Body of pancreas (tissue), 4 donors: Measurements from ENCODE around the gene SENP2. TPM values are rescaled to one million over a fixed set of nuclear protein-coding genes. Genes with fewer than 3 reads are reported as not detected.

ENCODE experiments used
- ATAC-seq: fragments of 150-250 bp; one replicate; pipeline ENCODE4 v1.9.1; 2016
- DNase-seq, 4 donors: peaks; one replicate each; pipeline ENCODE4 v3.0.0-alpha.2; 2019
- H3K27ac ChIP-seq, 4 donors: fragments of 200-600 bp; sonication (generic); 1 replicate in 3 of 4; 2 replicates in 1 of 4; pipeline versions ENCODE4 v1.5.1 to v1.6.1; 2016 to 2019; ENCODE audit warnings: mild to moderate bottlenecking in 1 of 4, mixed read lengths in 1 of 4, moderate library complexity in 1 of 4
- H3K27me3 ChIP-seq, 2 donors: fragments of 200-600 bp; sonication (generic); one replicate each; pipeline ENCODE4 v1.6.0; 2016; ENCODE audit warnings: mild to moderate bottlenecking in 1 of 2
- H3K36me3 ChIP-seq, 2 donors: fragments of 200-600 bp; sonication (generic); replicated peaks in 1 of 2; 2 replicates each; pipeline ENCODE4 v1.5.1; 2016; ENCODE audit warnings: low read depth in 2 of 2; ENCODE audit not compliant: insufficient read depth in 1 of 2
- H3K4me1 ChIP-seq: fragments of 200-600 bp; sonication (generic); one replicate; pipeline ENCODE4 v1.6.0; 2016
- H3K4me3 ChIP-seq, 2 donors: fragments of 200-600 bp; sonication (generic); 1 replicate in 1 of 2; 2 replicates in 1 of 2; pipeline ENCODE4 v1.5.1; 2016 to 2019
- H3K9me3 ChIP-seq, 3 donors: fragments of 200-600 bp; sonication (generic); 1 replicate in 2 of 3; 2 replicates in 1 of 3; pipeline ENCODE4 v1.5.1; 2016
- CTCF ChIP-seq, 7 experiments: fragments of 450-650 bp in 4 of 7; fragments of 200-600 bp in 3 of 7; sonication (generic) in 3 of 7; IDR thresholded peaks; one replicate each; pipeline ENCODE4 v1.5.1; 2016 to 2019; ENCODE audit warnings: antibody characterized with exemption in 7 of 7
- POLR2A ChIP-seq, 3 donors: fragments of 450-650 bp; IDR thresholded peaks; one replicate each; pipeline ENCODE4 v1.6.1; 2016; ENCODE audit warnings: antibody characterized with exemption in 3 of 3, mild to moderate bottlenecking in 2 of 3
- WGBS, 2 donors: methylation state at CpG; one replicate each; pipeline ENCODE4 v1.1.5; 2017; 5-methylcytosine and 5-hydroxymethylcytosine counted together
- intact Hi-C: fragments of 100-400 bp; cut with DNase I; formaldehyde crosslinking; loops from one replicate; pipeline ENCODE4 v1.15.1; 2023
- small RNA-seq: library from RNA; depleted of rRNA; stranded (forward); fragments of <200 nt; gene quantifications from one replicate; pipeline ENCODE3, GENCODE V24; 2016
- total RNA-seq, 2 donors: library from RNA; depleted of rRNA; stranded (reverse); fragments of >200 nt; gene quantifications; one replicate each; pipeline ENCODE4 v1.1.0, GENCODE V29; 2016

SENP2 gene
- total RNA-seq, 2 donors from 2014 or later = 4.6 to 6.7 TPM

GRCh38 chr3:185677146-185677829 is 91.2 kb downstream of the SENP2 start:
- Histone ChIP-seq H3K27ac (no peak overlapping the region), H3K4me3 (no peak overlapping the region), H3K4me1 (no peaks in the 10 kb centered on the region), H3K36me3 (peaks cover 0 to 5% of the 10 kb centered on the region in 2 donors), H3K27me3 (no peaks in the 10 kb centered on the region), H3K9me3 (no peaks in the 10 kb centered on the region)
- WGBS, 2 donors = 88 to 93% methylated on average over 1 of the region's 1 CpG
- no peak for TF ChIP-seq POLR2A (IDR thresholded peaks at IDR 0.05)
- peak; percentile 48 to 72 (median 70) for TF ChIP-seq CTCF (IDR thresholded peaks at IDR 0.05)
- intact Hi-C loops = no loop called here
- ATAC-seq = peak; percentile 65
- peak in 2 of 4 donors; percentile 26 to 49 for DNase-seq

GRCh38 chr3:185678027-185678426 is 91.9 kb downstream of the SENP2 start:
- Histone ChIP-seq H3K4me1 (no peaks in the 10 kb centered on the region), H3K4me3 (no peak overlapping the region), H3K27ac (no peak overlapping the region), H3K36me3 (peaks cover 0 to 3% of the 10 kb centered on the region in 2 donors), H3K27me3 (no peaks in the 10 kb centered on the region), H3K9me3 (no peaks in the 10 kb centered on the region)
- ATAC-seq = no peak
- WGBS, 2 donors = 29 to 84% methylated on average over 1 of the region's 1 CpG
- no peak for TF ChIP-seq CTCF (IDR thresholded peaks at IDR 0.05)
- no peak for TF ChIP-seq POLR2A (IDR thresholded peaks at IDR 0.05)
- intact Hi-C loops = no loop called here
- DNase-seq = no peak

DNA sequence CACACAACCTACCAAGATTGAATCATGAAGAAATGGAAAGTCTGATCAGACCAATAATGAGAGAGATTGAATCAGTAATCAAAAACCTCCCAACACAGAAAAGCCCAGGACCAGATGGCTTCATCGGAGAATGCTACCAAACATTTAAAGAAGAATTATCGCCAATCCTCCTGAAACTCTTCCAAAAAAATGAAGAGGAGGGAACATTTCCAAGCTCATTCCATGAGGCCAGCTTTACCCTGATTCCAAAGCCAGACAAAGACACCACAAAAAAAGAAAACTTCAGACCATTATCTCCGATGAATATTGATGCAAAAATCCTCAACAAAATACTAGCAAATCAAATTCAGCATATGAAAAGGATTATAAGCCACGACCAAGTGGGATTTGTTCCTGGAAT is 94.1 kb downstream of the SENP2 start:
- H3K4me1 ChIP-seq = no peaks in the 10 kb centered on the region
- no peak for TF ChIP-seq POLR2A (IDR thresholded peaks at IDR 0.05)
- TF ChIP-seq CTCF (IDR thresholded peaks at IDR 0.05) = no peak
- no peak overlapping the region for H3K4me3 ChIP-seq
- no peak for ATAC-seq
- H3K27ac ChIP-seq = no peak overlapping the region
- intact Hi-C loops = loop anchor here (10.0 kb wide), 1 partner anchor 85 kb away; no protein-coding TSS in a partner anchor
- H3K36me3 ChIP-seq = no peaks in the 10 kb centered on the region
- no peaks in the 10 kb centered on the region for H3K27me3 ChIP-seq
- no peaks in the 10 kb centered on the region for H3K9me3 ChIP-seq
- 75 to 85% methylated on average over 4 of the region's 4 CpGs for WGBS, 2 donors
- DNase-seq = no peak

Small RNA genes lying within 50 kb of the gene (small RNA-seq; reads per million reads assigned to genes)
- not detected for gene AC133473.1

Other genes with a start within 250 kb of the SENP2 start
- 10 to 100 TPM; 20.0 to 27.4 TPM for gene MAP3K13, start 223.2 kb upstream of the SENP2 start, total RNA-seq
- gene TMEM41A, start 87.3 kb upstream of the SENP2 start, total RNA-seq = 1 to 10 TPM; 7.6 to 9.3 TPM
- 10 to 100 TPM; 10.9 to 14.8 TPM for gene LIPH, start 33.7 kb upstream of the SENP2 start, total RNA-seq
- gene IGF2BP2, start 238.7 kb downstream of the SENP2 start, total RNA-seq = 10 to 100 TPM; 19.4 to 25.2 TPM